Neuron (in vitro differentiated cells): Measurements from ENCODE around the gene CCDC188.

Source experiments
- H2AFZ ChIP-seq: one replicate; pipeline ENCODE4 v1.6.1; 2013; ENCODE audit warnings: low read depth, mild to moderate bottlenecking, inconsistent platforms, low read length, moderate library complexity
- H3K27me3 ChIP-seq: one replicate; pipeline ENCODE4 v1.6.1; 2013; ENCODE audit warnings: low read length; ENCODE audit not compliant: insufficient read depth
- H3K36me3 ChIP-seq: one replicate; pipeline ENCODE4 v1.6.1; 2013; ENCODE audit warnings: low read length; ENCODE audit not compliant: insufficient read depth
- H3K4me1 ChIP-seq: one replicate; pipeline ENCODE4 v1.6.1; 2013; ENCODE audit warnings: low read length; ENCODE audit not compliant: insufficient read depth
- H3K4me3 ChIP-seq: 2 replicates; pipeline ENCODE4 v1.5.1; 2013; ENCODE audit warnings: mild to moderate bottlenecking, low read length, moderate library complexity
- H3K9me3 ChIP-seq: one replicate; pipeline ENCODE4 v1.6.1; 2013; ENCODE audit warnings: low read length

The CCDC188 gene

GRCh38 chr22:20150381-20151275, at the start of gene CCDC188:
Gene CCDC188 (minus strand): TSS chr22:20151055. CDS start chr22:20150986, 69 bp downstream.
- Histone ChIP-seq H3K4me3 (no peak within 1 kb of the TSS), H3K4me1 (peaks cover 33% of the 10 kb centered on the region), H3K36me3 (peaks cover 1% of the 10 kb centered on the region), H3K9me3 (no peaks in the 10 kb centered on the region), H3K27me3 (no peaks in the 10 kb centered on the region), H2AFZ (no peak within 1 kb of the TSS)

GRCh38 chr22:20199906-20200305, 49.1 kb upstream of the CCDC188 start:
- Histone ChIP-seq H3K4me3 (no peak overlapping the region), H3K36me3 (no peaks in the 10 kb centered on the region), H3K4me1 (peaks cover 18% of the 10 kb centered on the region), H3K9me3 (no peaks in the 10 kb centered on the region), H2AFZ (no peak overlapping the region), H3K27me3 (peaks cover 23% of the 10 kb centered on the region)

GRCh38 chr22:20199413-20199842, 48.6 kb upstream of the CCDC188 start:
- Histone ChIP-seq H3K9me3 (no peaks in the 10 kb centered on the region), H3K36me3 (no peaks in the 10 kb centered on the region), H3K4me1 (peaks cover 18% of the 10 kb centered on the region), H2AFZ (no peak overlapping the region), H3K4me3 (no peak overlapping the region), H3K27me3 (peaks cover 26% of the 10 kb centered on the region)

GRCh38 chr22:20198557-20199319, 47.9 kb upstream of the CCDC188 start:
- Histone ChIP-seq H3K4me3 (no peak overlapping the region), H2AFZ (no peak overlapping the region), H3K9me3 (no peaks in the 10 kb centered on the region), H3K27me3 (peaks cover 33% of the 10 kb centered on the region), H3K36me3 (no peaks in the 10 kb centered on the region), H3K4me1 (peaks cover 11% of the 10 kb centered on the region)

- H3K4me3 ChIP-seq: no peak overlapping the region
- H3K4me1 ChIP-seq: peaks cover 4% of the 10 kb centered on the region
- H3K9me3 ChIP-seq: no peaks in the 10 kb centered on the region
- H2AFZ ChIP-seq: no peak overlapping the region
- H3K36me3 ChIP-seq: no peaks in the 10 kb centered on the region
- peaks cover 38% of the 10 kb centered on the region for H3K27me3 ChIP-seq
Measured at GRCh38 chr22:20197407-20198030, 46.7 kb upstream of the CCDC188 start.

DNA sequence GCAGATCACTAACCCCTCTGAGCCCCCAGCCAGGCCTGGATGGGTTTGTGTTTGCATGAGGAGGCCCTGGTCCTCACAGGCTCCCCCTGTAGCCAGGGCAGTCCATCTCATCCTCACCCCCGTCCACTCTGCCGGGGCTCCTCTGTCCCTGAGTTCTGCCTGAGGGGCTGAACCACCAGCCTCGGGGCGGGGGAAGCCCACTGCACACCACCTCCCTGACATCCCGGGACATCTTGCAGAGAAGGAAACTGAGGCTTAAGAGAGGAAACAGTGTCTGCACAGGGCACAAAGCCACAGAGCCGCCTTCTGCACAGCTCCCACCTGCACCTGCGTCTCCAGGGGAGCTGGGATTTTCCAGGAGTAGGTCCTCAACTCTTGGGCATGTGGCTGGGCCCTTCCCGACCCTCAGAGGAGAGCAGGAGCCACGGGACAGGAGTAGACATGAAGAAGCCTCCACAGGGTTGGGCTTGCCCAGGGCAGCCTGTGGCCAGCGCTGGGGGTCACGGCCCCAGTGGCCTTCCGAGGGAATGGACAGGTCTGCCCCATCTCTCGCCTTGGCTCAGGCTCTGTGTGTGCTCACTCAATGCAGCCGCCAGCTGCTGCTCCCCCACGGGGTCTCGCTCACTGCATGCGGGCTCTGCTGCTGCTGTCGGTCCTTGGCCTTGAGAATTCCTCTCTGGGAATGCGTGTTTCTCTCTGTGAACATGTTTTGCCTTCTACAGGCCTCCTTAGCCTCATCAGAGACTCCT, 45.4 kb upstream of the CCDC188 start:
- H3K9me3 ChIP-seq: no peaks in the 10 kb centered on the region
- peaks cover 36% of the 10 kb centered on the region for H3K27me3 ChIP-seq
- peaks cover 4% of the 10 kb centered on the region for H3K4me1 ChIP-seq

DNA sequence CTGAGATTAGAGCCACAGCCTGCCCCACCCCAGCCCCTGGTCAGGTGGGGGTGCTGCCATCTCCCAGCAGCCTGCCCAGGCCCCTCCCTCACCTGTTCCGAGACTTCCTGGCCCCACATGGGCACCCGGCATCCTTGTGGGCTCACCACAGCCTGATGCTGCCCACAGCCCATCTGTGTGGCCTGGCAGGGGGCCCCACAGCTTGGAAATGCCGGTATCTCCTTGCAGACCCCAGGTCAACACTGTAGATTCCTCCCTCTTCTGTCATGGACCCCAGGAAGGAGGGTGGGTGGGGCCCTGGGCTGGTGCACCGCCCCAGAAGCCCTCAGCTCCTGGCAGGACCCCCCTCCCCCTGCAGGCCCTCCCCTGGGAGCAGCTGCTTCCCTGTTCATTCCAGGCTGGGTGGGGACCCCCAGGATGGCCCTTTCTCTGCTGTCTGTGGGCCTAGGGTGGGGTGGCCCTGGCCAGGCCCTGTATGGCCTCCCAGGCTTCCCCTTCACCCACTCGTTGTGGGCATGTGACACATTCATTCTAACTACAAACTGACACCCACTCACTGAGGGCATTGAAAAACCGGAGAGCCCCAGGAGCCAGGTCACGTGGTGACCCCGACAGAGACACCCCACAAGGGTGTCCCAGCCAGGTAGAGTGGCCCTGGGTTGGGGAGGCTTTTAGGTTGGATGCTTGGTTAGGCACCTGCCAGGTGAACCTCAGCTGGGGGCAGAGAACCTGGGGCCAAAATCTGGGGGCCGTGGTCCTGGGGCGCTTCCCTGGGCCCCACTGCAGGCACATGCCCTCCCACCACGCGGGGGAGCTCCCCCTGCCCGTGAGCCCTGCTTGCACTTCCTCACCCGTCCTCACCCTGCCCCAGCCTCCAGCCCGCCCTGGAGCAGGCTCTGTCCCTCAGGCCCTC, 44.1 kb upstream of the CCDC188 start:
- Histone ChIP-seq H3K27me3 (peaks cover 40% of the 10 kb centered on the region), H2AFZ (no peak overlapping the region), H3K36me3 (no peaks in the 10 kb centered on the region), H3K9me3 (no peaks in the 10 kb centered on the region), H3K4me3 (no peak overlapping the region), H3K4me1 (peaks cover 4% of the 10 kb centered on the region)

More for the DNA sequence above, 45.4 kb upstream of the CCDC188 start:
- no peak overlapping the region for H3K4me3 ChIP-seq
- no peaks in the 10 kb centered on the region for H3K36me3 ChIP-seq
- no peak overlapping the region for H2AFZ ChIP-seq

GRCh38 chr22:20193761-20194494, 43.1 kb upstream of the CCDC188 start:
- Histone ChIP-seq H3K9me3 (no peaks in the 10 kb centered on the region), H3K4me3 (no peak overlapping the region)

DNA sequence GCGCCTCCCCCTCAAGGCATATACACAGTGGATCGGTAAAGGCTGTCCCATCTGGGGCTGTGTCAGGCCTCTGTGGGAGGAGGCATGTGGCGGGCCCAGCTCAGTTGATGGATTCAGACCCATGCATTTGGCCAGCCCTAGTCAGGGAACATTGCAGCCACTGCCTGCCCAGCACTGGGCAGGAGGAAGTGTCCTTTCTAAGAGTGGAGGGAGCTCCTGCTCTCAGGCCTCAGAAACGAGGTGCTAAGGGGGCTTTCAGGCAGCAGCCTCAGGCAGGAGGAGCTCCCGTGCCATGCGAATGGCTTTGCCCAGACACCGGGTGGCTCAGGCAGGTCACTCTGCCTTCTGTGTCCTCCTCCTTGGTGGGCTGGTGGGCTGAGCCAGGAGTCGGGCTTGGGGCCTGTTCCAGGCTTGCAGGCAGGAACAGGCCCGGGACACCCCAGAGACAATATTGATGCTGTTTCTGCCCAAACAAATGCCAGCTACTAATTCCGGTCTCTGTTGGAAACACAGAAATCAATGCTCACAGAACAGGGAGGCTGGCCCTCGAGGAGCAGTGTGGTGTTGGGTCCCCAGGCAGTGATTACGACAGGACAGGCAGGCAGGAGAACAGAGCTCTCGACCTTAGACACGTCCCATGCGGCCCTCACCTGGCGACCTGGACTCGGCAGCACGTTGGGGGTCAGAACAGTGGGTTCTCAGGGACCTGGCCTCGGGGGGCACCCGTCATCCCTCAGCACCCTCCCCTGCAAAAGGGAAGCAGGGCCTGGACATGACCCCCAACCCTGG, 42.3 kb upstream of the CCDC188 start:
- no peaks in the 10 kb centered on the region for H3K36me3 ChIP-seq
- H3K27me3 ChIP-seq: peaks cover 37% of the 10 kb centered on the region
- no peak overlapping the region for H3K4me3 ChIP-seq
- no peak overlapping the region for H2AFZ ChIP-seq
- H3K4me1 ChIP-seq: peaks cover 4% of the 10 kb centered on the region
- H3K9me3 ChIP-seq: no peaks in the 10 kb centered on the region

More at GRCh38 chr22:20193761-20194494, 43.1 kb upstream of the CCDC188 start:
- Histone ChIP-seq H3K36me3 (no peaks in the 10 kb centered on the region), H3K27me3 (peaks cover 37% of the 10 kb centered on the region), H2AFZ (no peak overlapping the region), H3K4me1 (peaks cover 4% of the 10 kb centered on the region)

- H3K36me3 ChIP-seq: no peaks in the 10 kb centered on the region
- no peak overlapping the region for H2AFZ ChIP-seq
- peaks cover 29% of the 10 kb centered on the region for H3K27me3 ChIP-seq
- no peaks in the 10 kb centered on the region for H3K9me3 ChIP-seq
- peaks cover 4% of the 10 kb centered on the region for H3K4me1 ChIP-seq
- no peak overlapping the region for H3K4me3 ChIP-seq
Measured at GRCh38 chr22:20192293-20192971, 41.6 kb upstream of the CCDC188 start.
